Common myeloid progenitor, CD34-positive (primary cell): ENCODE data around the gene F2R.
A peak's percentile ranks its signal among the peaks of the same experiment; 100 is the strongest.

ENCODE experiments used
- CTCF ChIA-PET: fragments of 350-600 bp; sonication (Branson Sonifier 250); formaldehyde crosslinking; loops from one replicate; lab custom pipeline; 2021; ENCODE audit warnings: antibody characterized with exemption; lab: Charles Lee
- POLR2A ChIA-PET: fragments of 350-600 bp; sonication (Branson Sonifier 250); formaldehyde crosslinking; loops from one replicate; lab custom pipeline; 2021; ENCODE audit warnings: antibody characterized with exemption; lab: Charles Lee
- DNase-seq, 3 donors: peaks; one replicate each; pipeline versions ENCODE4 v3.0.0 to v3.0.0-alpha.2; 2013
- H3K27ac ChIP-seq, 2 experiments: 1 replicate in 1 of 2; 2 replicates in 1 of 2; pipeline ENCODE4 v1.7.0; 2013; ENCODE audit warnings: inconsistent platforms in 2 of 2, low read length in 2 of 2, mild to moderate bottlenecking in 2 of 2, low read depth in 1 of 2, moderate library complexity in 1 of 2; ENCODE audit not compliant: severe bottlenecking in 2 of 2, insufficient read depth in 1 of 2, poor library complexity in 1 of 2
- H3K27me3 ChIP-seq, 5 experiments: replicated peaks in 2 of 5; 1 replicate in 3 of 5; 2 replicates in 2 of 5; pipeline versions ENCODE4 v1.6.1 to v1.7.0; 2013; ENCODE audit warnings: low read length in 4 of 5, mild to moderate bottlenecking in 2 of 5, moderate library complexity in 2 of 5, inconsistent platforms in 1 of 5; ENCODE audit not compliant: insufficient read depth in 5 of 5, control insufficient read depth in 4 of 5
- H3K36me3 ChIP-seq, 4 experiments: 1 replicate in 2 of 4; 2 replicates in 2 of 4; pipeline versions ENCODE4 v1.6.1 to v1.7.0; 2013; ENCODE audit warnings: low read length in 3 of 4, control low read depth in 1 of 4, mild to moderate bottlenecking in 1 of 4; ENCODE audit not compliant: control insufficient read depth in 4 of 4, insufficient read depth in 4 of 4
- H3K4me1 ChIP-seq, 4 experiments: 1 replicate in 3 of 4; 2 replicates in 1 of 4; pipeline versions ENCODE4 v1.6.1 to v1.7.1; 2013; ENCODE audit warnings: low read length in 3 of 4, mild to moderate bottlenecking in 3 of 4, control low read depth in 1 of 4, inconsistent platforms in 1 of 4, moderate library complexity in 1 of 4; ENCODE audit not compliant: control insufficient read depth in 4 of 4, insufficient read depth in 4 of 4; ENCODE audit errors: control extremely low read depth in 1 of 4
- H3K4me3 ChIP-seq, 7 experiments: 1 replicate in 4 of 7; 2 replicates in 3 of 7; pipeline versions ENCODE4 v1.5.1 to v1.7.0; 2013; ENCODE audit warnings: mild to moderate bottlenecking in 7 of 7, low read length in 6 of 7, moderate library complexity in 6 of 7, inconsistent platforms in 2 of 7, low read depth in 2 of 7, control low read depth in 1 of 7; ENCODE audit not compliant: insufficient read depth in 4 of 7, control insufficient read depth in 1 of 7; ENCODE audit errors: extremely low read depth in 1 of 7
- H3K9me3 ChIP-seq, 5 experiments: 1 replicate in 4 of 5; 2 replicates in 1 of 5; pipeline versions ENCODE4 v1.6.1 to v1.7.1; 2013; ENCODE audit warnings: low read length in 4 of 5, mild to moderate bottlenecking in 2 of 5, inconsistent platforms in 1 of 5, low read depth in 1 of 5, moderate library complexity in 1 of 5; ENCODE audit not compliant: control insufficient read depth in 4 of 5, insufficient read depth in 2 of 5; ENCODE audit errors: control extremely low read depth in 1 of 5
- WGBS: methylation state at CpG from one replicate; pipeline ENCODE4 v1.1.5; 2013; ENCODE audit not compliant: insufficient coverage; 5-methylcytosine and 5-hydroxymethylcytosine counted together

Gene F2R

GRCh38 chr5:76715486-76715735, 515 bp upstream of the F2R start:
- POLR2A ChIA-PET: interaction anchor here (1.9 kb wide), 1 partner anchor 11 kb away, joined by 4 read pairs; no protein-coding TSS in a partner anchor
- DNase-seq: peak; percentile 43 to 81 (median 75)
- Histone ChIP-seq H3K4me3 (peak overlapping the region; percentile 80 to 100 (median 94)), H3K27ac (peak overlapping the region in 1 of 2 experiments; percentile 82), H3K9me3 (no peaks in the 10 kb centered on the region), H3K27me3 (no peaks in the 10 kb centered on the region), H3K4me1 (peaks cover 15 to 61% (median 33%) of the 10 kb centered on the region in 4 experiments), H3K36me3 (no peaks in the 10 kb centered on the region)
- whole genome bisulfite sequencing: 0% methylated on average over 13 of the region's 14 CpGs
- CTCF ChIA-PET: interaction anchor here (0.6 to 3.9 kb wide), 7 partner anchors 11 to 303 kb away, joined by 3 to 23 read pairs (median 4); no protein-coding TSS in a partner anchor

GRCh38 chr5:76716456-76717157, 681 bp downstream of the F2R start:
- Histone ChIP-seq H3K27me3 (no peaks in the 10 kb centered on the region), H3K36me3 (no peaks in the 10 kb centered on the region), H3K9me3 (no peaks in the 10 kb centered on the region), H3K4me3 (peak overlapping the region; percentile 80 to 100 (median 94)), H3K27ac (peak overlapping the region; percentile 54 to 82), H3K4me1 (peaks cover 17 to 62% (median 41%) of the 10 kb centered on the region in 4 experiments)
- CTCF ChIA-PET: interaction anchor here (0.6 to 2.1 kb wide), 4 partner anchors 9 to 129 kb away, joined by 3 to 8 read pairs (median 4); no protein-coding TSS in a partner anchor
- 0% methylated on average over 10 of the region's 29 CpGs for WGBS
- peak in 1 of 3 donors; percentile 49 for DNase-seq
- POLR2A ChIA-PET: interaction anchor here (0.6 to 1.9 kb wide), 2 partner anchors 12 to 54 kb away, joined by 3 to 4 read pairs; no protein-coding TSS in a partner anchor

GRCh38 chr5:76717222-76718083, 1.5 kb downstream of the F2R start:
- H3K27ac ChIP-seq: peak overlapping the region; percentile 54 to 82
- no peaks in the 10 kb centered on the region for H3K27me3 ChIP-seq
- WGBS: 57% methylated on average over 3 of the region's 11 CpGs
- peaks cover 17 to 68% (median 44%) of the 10 kb centered on the region in 4 experiments for H3K4me1 ChIP-seq
- no peak for DNase-seq
- POLR2A ChIA-PET: interaction anchor here (0.6 to 1.9 kb wide), 2 partner anchors 13 to 53 kb away, joined by 3 to 4 read pairs; no protein-coding TSS in a partner anchor
- peaks cover 0 to 5% (median 0%) of the 10 kb centered on the region in 4 experiments for H3K36me3 ChIP-seq
- CTCF ChIA-PET: interaction anchor here (0.6 to 2.6 kb wide), 8 partner anchors 8 to 128 kb away, joined by 3 to 10 read pairs (median 3); no protein-coding TSS in a partner anchor
- peak overlapping the region in 6 of 7 experiments; percentile 80 to 97 (median 91) for H3K4me3 ChIP-seq
- no peaks in the 10 kb centered on the region for H3K9me3 ChIP-seq

- Histone ChIP-seq H3K4me3 (peak overlapping the region in 4 of 7 experiments; percentile 25 to 97 (median 94)), H3K27ac (peak overlapping the region in 1 of 2 experiments; percentile 82), H3K36me3 (peaks cover 0 to 6% (median 3%) of the 10 kb centered on the region in 4 experiments), H3K4me1 (peaks cover 17 to 72% (median 44%) of the 10 kb centered on the region in 4 experiments), H3K27me3 (no peaks in the 10 kb centered on the region), H3K9me3 (no peaks in the 10 kb centered on the region)
- no peak for DNase-seq
- 95% methylated on average over 4 of the region's 5 CpGs for whole genome bisulfite sequencing
- ChIA-PET POLR2A (no interaction called here), CTCF (interaction anchor here (0.9 to 2.6 kb wide), 7 partner anchors 15 to 130 kb away, joined by 3 to 10 read pairs (median 3); no protein-coding TSS in a partner anchor)
Measured at GRCh38 chr5:76718381-76718832, 2.5 kb downstream of the F2R start.

GRCh38 chr5:76718880-76719279, 3.0 kb downstream of the F2R start:
- H3K9me3 ChIP-seq: no peaks in the 10 kb centered on the region
- ChIA-PET POLR2A (no interaction called here), CTCF (interaction anchor here (1.2 to 2.6 kb wide), 4 partner anchors 19 to 131 kb away, joined by 3 to 10 read pairs (median 6); no protein-coding TSS in a partner anchor)
- H3K4me3 ChIP-seq: peak overlapping the region in 1 of 7 experiments; percentile 20
- peaks cover 17 to 75% (median 44%) of the 10 kb centered on the region in 4 experiments for H3K4me1 ChIP-seq
- peak overlapping the region in 1 of 2 experiments; percentile 55 for H3K27ac ChIP-seq
- H3K36me3 ChIP-seq: peaks cover 0 to 6% (median 3%) of the 10 kb centered on the region in 4 experiments
- no peak for DNase-seq
- no peaks in the 10 kb centered on the region for H3K27me3 ChIP-seq
- WGBS: 100% methylated on average over 3 of the region's 4 CpGs

- peak in 2 of 3 donors; percentile 46 to 51 for DNase-seq
- POLR2A ChIA-PET: no interaction called here
- Histone ChIP-seq H3K36me3 (peaks cover 0 to 6% (median 4%) of the 10 kb centered on the region in 4 experiments), H3K4me3 (peak overlapping the region in 4 of 7 experiments; percentile 6 to 40 (median 15)), H3K9me3 (no peaks in the 10 kb centered on the region), H3K27ac (peak overlapping the region; percentile 25 to 76), H3K27me3 (no peaks in the 10 kb centered on the region), H3K4me1 (peaks cover 13 to 65% (median 32%) of the 10 kb centered on the region in 4 experiments)
- WGBS: 68% methylated on average over 4 of the region's 10 CpGs
- CTCF ChIA-PET: interaction anchor here (1.0 to 2.9 kb wide), 3 partner anchors 17 to 53 kb away, joined by 4 to 20 read pairs (median 8); no protein-coding TSS in a partner anchor
Measured at GRCh38 chr5:76720988-76721569, 5.2 kb downstream of the F2R start.
